Neural cell (in vitro differentiated cells): ENCODE results near the gene SEC22A. TPM values are rescaled to one million over a fixed set of nuclear protein-coding genes. Genes with fewer than 3 reads are reported as not detected.

Experiments used
- H2AFZ ChIP-seq: fragments of 200-600, 300-800 bp; sonication (generic), shearing (Covaris generic); 2 replicates; pipeline ENCODE4 v1.6.0; 2014; ENCODE audit warnings: low read depth, mild to moderate bottlenecking, antibody characterized with exemption, low read length, moderate library complexity
- H3F3A ChIP-seq: fragments of 200-600 bp; shearing (Covaris generic); 2 replicates; pipeline ENCODE4 v1.6.1; 2016; ENCODE audit warnings: mild to moderate bottlenecking, moderate library complexity, mixed read lengths, antibody characterized with exemption, low read length; ENCODE audit not compliant: insufficient read depth, poor library complexity, severe bottlenecking
- H3K27ac ChIP-seq: fragments of 200-600, 300-800 bp; sonication (generic), shearing (Covaris generic); 2 replicates; pipeline ENCODE4 v1.5.1; 2014; ENCODE audit warnings: mild to moderate bottlenecking, low read length, moderate library complexity
- H3K27me3 ChIP-seq: fragments of 300-800, 200-600 bp; sonication (generic), shearing (Covaris generic); 2 replicates; pipeline ENCODE4 v1.6.0; 2014; ENCODE audit warnings: mild to moderate bottlenecking, low read depth, low read length, moderate library complexity; ENCODE audit not compliant: insufficient read depth
- H3K36me3 ChIP-seq: fragments of 300-800, 200-600 bp; sonication (generic), shearing (Covaris generic); 2 replicates; pipeline ENCODE4 v1.5.1; 2014; ENCODE audit warnings: mild to moderate bottlenecking, antibody characterized with exemption, low read length, moderate library complexity; ENCODE audit not compliant: insufficient read depth
- H3K4me2 ChIP-seq: fragments of 300-800, 200-600 bp; sonication (generic), shearing (Covaris generic); 2 replicates; pipeline ENCODE4 v1.6.0; 2014; ENCODE audit warnings: mild to moderate bottlenecking, low read length
- H3K4me3 ChIP-seq: fragments of 300-800, 200-600 bp; sonication (generic), shearing (Covaris generic); 2 replicates; pipeline ENCODE4 v1.5.1; 2014; ENCODE audit warnings: mild to moderate bottlenecking, low read length, moderate library complexity
- H3K79me2 ChIP-seq: fragments of 200-600 bp; shearing (Covaris generic); replicated peaks from 2 replicates; pipeline ENCODE4 v1.6.0; 2014; ENCODE audit warnings: mild to moderate bottlenecking, low read length, moderate library complexity; ENCODE audit not compliant: insufficient read depth
- H3K9ac ChIP-seq: fragments of 300-800, 200-600 bp; sonication (generic), shearing (Covaris generic); 2 replicates; pipeline ENCODE4 v1.6.1; 2016; ENCODE audit warnings: mild to moderate bottlenecking, low read length, mixed read lengths
- H3K9me2 ChIP-seq: fragments of 200-600 bp; shearing (Covaris generic); 2 replicates; pipeline ENCODE4 v1.6.1; 2016; ENCODE audit warnings: mild to moderate bottlenecking, low read length, mixed read lengths; ENCODE audit not compliant: insufficient read depth
- H3K9me3 ChIP-seq: fragments of 200-600, 300-800 bp; sonication (generic), shearing (Covaris generic); 2 replicates; pipeline ENCODE4 v1.6.1; 2016; ENCODE audit warnings: mild to moderate bottlenecking, mixed run types, low read length, moderate library complexity, mixed read lengths
- H4K20me1 ChIP-seq: fragments of 200-600 bp; shearing (Covaris generic); 2 replicates; pipeline ENCODE4 v1.6.1; 2016; ENCODE audit warnings: mild to moderate bottlenecking, mixed run types; ENCODE audit not compliant: insufficient read depth
- EZH2 ChIP-seq: fragments of 200-600, 300-800 bp; shearing (Covaris generic), sonication (generic); IDR thresholded peaks from 2 replicates; pipeline ENCODE4 v1.6.1; 2014; ENCODE audit warnings: antibody characterized with exemption, low read length, borderline replicate concordance, mild to moderate bottlenecking; ENCODE audit not compliant: insufficient read depth, poor library complexity, severe bottlenecking
- MXI1 ChIP-seq: fragments of 450-650 bp; conservative IDR thresholded peaks from 2 replicates; pipeline ENCODE4 v1.6.1; 2014; ENCODE audit warnings: antibody characterized with exemption, mild to moderate bottlenecking; ENCODE audit not compliant: poor library complexity, severe bottlenecking
- POLR2AphosphoS5 ChIP-seq: IDR thresholded peaks from 2 replicates; pipeline ENCODE4 v1.6.1; 2012
- RAD21 ChIP-seq: fragments of 450-650 bp; conservative IDR thresholded peaks from 2 replicates; pipeline ENCODE4 v1.6.1; 2014; ENCODE audit warnings: antibody characterized with exemption, mild to moderate bottlenecking, moderate library complexity
- SMC3 ChIP-seq: fragments of 450-650 bp; conservative IDR thresholded peaks from 2 replicates; pipeline ENCODE4 v1.6.1; 2014; ENCODE audit warnings: antibody characterized with exemption, mild to moderate bottlenecking, moderate library complexity; ENCODE audit not compliant: poor library complexity
- TAF1 ChIP-seq: IDR thresholded peaks from 2 replicates; pipeline ENCODE4 v1.6.1; 2012; ENCODE audit warnings: low read depth
- polyA plus RNA-seq: library from polyadenylated mRNA; depleted of rRNA; stranded (reverse); fragments of >200 nt; gene quantifications from 2 replicates; pipeline ENCODE4 v1.2.3, GENCODE V29; 2014
- TF ChIP-seq, protein P1 (sequence below): IDR thresholded peaks from 2 replicates; pipeline ENCODE4 v1.6.1; 2012; ENCODE audit warnings: borderline replicate concordance
- TF ChIP-seq, protein P2 (sequence below): fragments of 450-650 bp; IDR thresholded peaks from 2 replicates; pipeline ENCODE4 v1.5.1; 2014; ENCODE audit warnings: antibody characterized with exemption, mild to moderate bottlenecking, moderate library complexity; ENCODE audit not compliant: poor library complexity, severe bottlenecking

Gene SEC22A
- polyA plus RNA-seq, 1 donor from 2014 or later = 44.0 TPM

DNA sequence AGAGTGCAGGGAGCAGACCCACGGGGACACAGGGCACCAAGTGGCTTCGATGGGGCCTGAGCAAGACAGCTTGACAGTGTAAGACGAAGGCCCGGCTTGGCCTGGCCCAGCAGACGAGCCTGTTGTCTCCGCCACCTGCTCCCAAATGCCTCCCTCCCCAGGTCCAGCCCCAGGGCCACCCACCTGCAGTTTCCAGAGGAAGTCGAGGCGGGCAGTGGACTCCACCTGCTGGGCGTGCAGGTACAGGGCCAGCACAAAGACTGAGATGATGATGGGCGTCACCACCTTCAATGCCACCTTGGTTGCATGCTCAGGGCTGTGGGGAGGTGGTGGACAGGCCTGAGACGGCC lies 94.1 kb downstream of the SEC22A start:
- Histone ChIP-seq H2AFZ (no peak overlapping the region), H3K4me2 (no peak overlapping the region), H3K4me3 (no peak overlapping the region), H3K36me3 (no peaks in the 10 kb centered on the region), H3F3A (no peaks in the 10 kb centered on the region), H3K9ac (no peak overlapping the region), H3K27me3 (no peaks in the 10 kb centered on the region), H3K27ac (no peak overlapping the region), H3K9me2 (no peaks in the 10 kb centered on the region), H3K9me3 (no peaks in the 10 kb centered on the region), H3K79me2 (no peaks in the 10 kb centered on the region), H4K20me1 (no peaks in the 10 kb centered on the region)
- TF ChIP-seq, protein P1, sequence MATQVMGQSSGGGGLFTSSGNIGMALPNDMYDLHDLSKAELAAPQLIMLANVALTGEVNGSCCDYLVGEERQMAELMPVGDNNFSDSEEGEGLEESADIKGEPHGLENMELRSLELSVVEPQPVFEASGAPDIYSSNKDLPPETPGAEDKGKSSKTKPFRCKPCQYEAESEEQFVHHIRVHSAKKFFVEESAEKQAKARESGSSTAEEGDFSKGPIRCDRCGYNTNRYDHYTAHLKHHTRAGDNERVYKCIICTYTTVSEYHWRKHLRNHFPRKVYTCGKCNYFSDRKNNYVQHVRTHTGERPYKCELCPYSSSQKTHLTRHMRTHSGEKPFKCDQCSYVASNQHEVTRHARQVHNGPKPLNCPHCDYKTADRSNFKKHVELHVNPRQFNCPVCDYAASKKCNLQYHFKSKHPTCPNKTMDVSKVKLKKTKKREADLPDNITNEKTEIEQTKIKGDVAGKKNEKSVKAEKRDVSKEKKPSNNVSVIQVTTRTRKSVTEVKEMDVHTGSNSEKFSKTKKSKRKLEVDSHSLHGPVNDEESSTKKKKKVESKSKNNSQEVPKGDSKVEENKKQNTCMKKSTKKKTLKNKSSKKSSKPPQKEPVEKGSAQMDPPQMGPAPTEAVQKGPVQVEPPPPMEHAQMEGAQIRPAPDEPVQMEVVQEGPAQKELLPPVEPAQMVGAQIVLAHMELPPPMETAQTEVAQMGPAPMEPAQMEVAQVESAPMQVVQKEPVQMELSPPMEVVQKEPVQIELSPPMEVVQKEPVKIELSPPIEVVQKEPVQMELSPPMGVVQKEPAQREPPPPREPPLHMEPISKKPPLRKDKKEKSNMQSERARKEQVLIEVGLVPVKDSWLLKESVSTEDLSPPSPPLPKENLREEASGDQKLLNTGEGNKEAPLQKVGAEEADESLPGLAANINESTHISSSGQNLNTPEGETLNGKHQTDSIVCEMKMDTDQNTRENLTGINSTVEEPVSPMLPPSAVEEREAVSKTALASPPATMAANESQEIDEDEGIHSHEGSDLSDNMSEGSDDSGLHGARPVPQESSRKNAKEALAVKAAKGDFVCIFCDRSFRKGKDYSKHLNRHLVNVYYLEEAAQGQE = no peak
- TF ChIP-seq EZH2 = no peak
- TF ChIP-seq, protein P2, sequence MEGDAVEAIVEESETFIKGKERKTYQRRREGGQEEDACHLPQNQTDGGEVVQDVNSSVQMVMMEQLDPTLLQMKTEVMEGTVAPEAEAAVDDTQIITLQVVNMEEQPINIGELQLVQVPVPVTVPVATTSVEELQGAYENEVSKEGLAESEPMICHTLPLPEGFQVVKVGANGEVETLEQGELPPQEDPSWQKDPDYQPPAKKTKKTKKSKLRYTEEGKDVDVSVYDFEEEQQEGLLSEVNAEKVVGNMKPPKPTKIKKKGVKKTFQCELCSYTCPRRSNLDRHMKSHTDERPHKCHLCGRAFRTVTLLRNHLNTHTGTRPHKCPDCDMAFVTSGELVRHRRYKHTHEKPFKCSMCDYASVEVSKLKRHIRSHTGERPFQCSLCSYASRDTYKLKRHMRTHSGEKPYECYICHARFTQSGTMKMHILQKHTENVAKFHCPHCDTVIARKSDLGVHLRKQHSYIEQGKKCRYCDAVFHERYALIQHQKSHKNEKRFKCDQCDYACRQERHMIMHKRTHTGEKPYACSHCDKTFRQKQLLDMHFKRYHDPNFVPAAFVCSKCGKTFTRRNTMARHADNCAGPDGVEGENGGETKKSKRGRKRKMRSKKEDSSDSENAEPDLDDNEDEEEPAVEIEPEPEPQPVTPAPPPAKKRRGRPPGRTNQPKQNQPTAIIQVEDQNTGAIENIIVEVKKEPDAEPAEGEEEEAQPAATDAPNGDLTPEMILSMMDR = no peak

DNA sequence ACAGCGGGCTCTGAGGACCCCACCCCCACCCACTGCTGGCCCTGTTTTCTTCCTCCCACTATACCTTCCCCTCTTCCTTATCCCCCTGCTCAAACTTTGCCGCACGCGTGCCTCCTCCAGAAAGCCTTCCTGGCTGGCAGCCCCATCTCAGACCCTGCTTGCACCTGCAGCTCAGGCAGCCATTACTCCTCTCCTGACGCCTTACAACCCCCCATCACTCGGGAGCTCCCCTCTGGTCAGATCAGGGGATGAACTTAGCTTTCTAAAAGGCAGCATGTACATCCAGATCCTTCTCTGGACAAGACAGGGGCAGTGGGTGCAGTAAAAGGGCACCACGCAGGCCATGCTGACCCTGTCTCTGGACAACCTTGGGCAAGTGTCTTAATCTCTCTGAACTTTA lies 94.5 kb downstream of the SEC22A start:
- H3K27ac ChIP-seq = no peak overlapping the region
- no peak overlapping the region for H3K4me3 ChIP-seq
- no peaks in the 10 kb centered on the region for H3K9me2 ChIP-seq
- TF ChIP-seq RAD21 = no peak
- TF ChIP-seq POLR2AphosphoS5 = no peak
- TF ChIP-seq, protein P2 = no peak
- TF ChIP-seq TAF1 = no peak
- no peak for TF ChIP-seq MXI1
- no peak for TF ChIP-seq EZH2
- TF ChIP-seq, protein P1 = no peak
- TF ChIP-seq SMC3 = no peak
- no peaks in the 10 kb centered on the region for H3K27me3 ChIP-seq
- H3K4me2 ChIP-seq = no peak overlapping the region
- no peaks in the 10 kb centered on the region for H4K20me1 ChIP-seq
- no peaks in the 10 kb centered on the region for H3K36me3 ChIP-seq
- no peak overlapping the region for H3K9ac ChIP-seq
- H3F3A ChIP-seq = no peaks in the 10 kb centered on the region
- no peaks in the 10 kb centered on the region for H3K79me2 ChIP-seq
- H3K9me3 ChIP-seq = no peaks in the 10 kb centered on the region
- H2AFZ ChIP-seq = no peak overlapping the region
